Tibial nerve (tissue), 4 donors: ENCODE data around the gene SAPCD2. TPM values are rescaled to one million over a fixed set of nuclear protein-coding genes. Genes with fewer than 3 reads are reported as not detected.

Source experiments
- DNase-seq, 2 donors: peaks; one replicate each; pipeline ENCODE4 v3.0.0-alpha.2; 2019; ENCODE audit warnings: low spot score in 2 of 2
- H3K27ac ChIP-seq, 4 donors: fragments of 200-600 bp; sonication (generic) in 3 of 4; one replicate each; pipeline ENCODE4 v1.5.1; 2017 to 2019; ENCODE audit warnings: mild to moderate bottlenecking in 1 of 4
- H3K27me3 ChIP-seq, 2 donors: fragments of 200-600 bp; sonication (generic) in 1 of 2; one replicate each; pipeline versions ENCODE4 v1.5.1 to v1.6.0; 2017 to 2019
- H3K36me3 ChIP-seq, 3 donors: fragments of 200-600 bp; sonication (generic); one replicate each; pipeline ENCODE4 v1.5.1; 2018 to 2019
- H3K4me1 ChIP-seq, 4 donors: fragments of 200-600 bp; sonication (generic) in 3 of 4; one replicate each; pipeline ENCODE4 v1.5.1; 2017 to 2019
- H3K4me3 ChIP-seq, 4 donors: fragments of 200-600 bp; sonication (generic) in 3 of 4; one replicate each; pipeline ENCODE4 v1.5.1; 2017 to 2019; ENCODE audit warnings: mild to moderate bottlenecking in 1 of 4, moderate library complexity in 1 of 4
- H3K9me3 ChIP-seq, 4 donors: fragments of 200-600 bp; sonication (generic) in 3 of 4; one replicate each; pipeline ENCODE4 v1.5.1; 2017 to 2019
- EP300 ChIP-seq, 2 donors: sonication (generic); formaldehyde crosslinking; IDR thresholded peaks; one replicate each; pipeline ENCODE4 v1.6.1; 2017; ENCODE audit warnings: antibody characterized with exemption in 2 of 2, mild to moderate bottlenecking in 1 of 2
- POLR2A ChIP-seq, 2 donors: fragments of 450-650 bp; IDR thresholded peaks; one replicate each; pipeline ENCODE4 v1.6.1; 2017; ENCODE audit warnings: antibody characterized with exemption in 2 of 2, mild to moderate bottlenecking in 2 of 2, moderate library complexity in 2 of 2
- WGBS, 2 donors: methylation state at CpG; one replicate each; pipeline ENCODE4 v1.1.5; 2018; 5-methylcytosine and 5-hydroxymethylcytosine counted together
- total RNA-seq, 4 donors: library from RNA; depleted of rRNA; stranded (reverse); fragments of >200 nt; gene quantifications; one replicate each; pipeline ENCODE4 v1.1.0, GENCODE V29; 2016
- TF ChIP-seq, protein P1 (sequence below), 5 experiments: fragments of 200-600 bp in 3 of 5; fragments of 450-650 bp in 2 of 5; sonication (generic) in 3 of 5; IDR thresholded peaks; one replicate each; pipeline ENCODE4 v1.5.1; 2016 to 2019; ENCODE audit warnings: antibody characterized with exemption in 5 of 5, mild to moderate bottlenecking in 3 of 5, moderate library complexity in 2 of 5

Gene SAPCD2
- total RNA-seq, 4 donors from 2014 or later = 0.22 to 0.90 TPM; not detected in 2

GRCh38 chr9:137067860-137068538 lies 2.4 kb downstream of the SAPCD2 start:
- Histone ChIP-seq H3K27ac (no peak overlapping the region), H3K4me3 (no peak overlapping the region), H3K27me3 (peaks cover 0 to 8% of the 10 kb centered on the region in 2 donors), H3K4me1 (peaks cover 0 to 51% (median 20%) of the 10 kb centered on the region in 4 donors), H3K9me3 (no peaks in the 10 kb centered on the region), H3K36me3 (no peaks in the 10 kb centered on the region)
- TF ChIP-seq EP300 (IDR thresholded peaks at IDR 0.05) = no peak
- TF ChIP-seq, protein P1, sequence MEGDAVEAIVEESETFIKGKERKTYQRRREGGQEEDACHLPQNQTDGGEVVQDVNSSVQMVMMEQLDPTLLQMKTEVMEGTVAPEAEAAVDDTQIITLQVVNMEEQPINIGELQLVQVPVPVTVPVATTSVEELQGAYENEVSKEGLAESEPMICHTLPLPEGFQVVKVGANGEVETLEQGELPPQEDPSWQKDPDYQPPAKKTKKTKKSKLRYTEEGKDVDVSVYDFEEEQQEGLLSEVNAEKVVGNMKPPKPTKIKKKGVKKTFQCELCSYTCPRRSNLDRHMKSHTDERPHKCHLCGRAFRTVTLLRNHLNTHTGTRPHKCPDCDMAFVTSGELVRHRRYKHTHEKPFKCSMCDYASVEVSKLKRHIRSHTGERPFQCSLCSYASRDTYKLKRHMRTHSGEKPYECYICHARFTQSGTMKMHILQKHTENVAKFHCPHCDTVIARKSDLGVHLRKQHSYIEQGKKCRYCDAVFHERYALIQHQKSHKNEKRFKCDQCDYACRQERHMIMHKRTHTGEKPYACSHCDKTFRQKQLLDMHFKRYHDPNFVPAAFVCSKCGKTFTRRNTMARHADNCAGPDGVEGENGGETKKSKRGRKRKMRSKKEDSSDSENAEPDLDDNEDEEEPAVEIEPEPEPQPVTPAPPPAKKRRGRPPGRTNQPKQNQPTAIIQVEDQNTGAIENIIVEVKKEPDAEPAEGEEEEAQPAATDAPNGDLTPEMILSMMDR (IDR thresholded peaks at IDR 0.05) = peak; percentile 74 to 88 (median 82)
- WGBS, 2 donors = 40 to 57% methylated on average over 8 to 11 of the region's 12 CpGs
- peak; percentile 55 to 67 for DNase-seq

GRCh38 chr9:137066096-137066861 lies 4.1 kb downstream of the SAPCD2 start:
- DNase-seq = no peak
- WGBS, 2 donors = 78 to 88% methylated on average over 10 to 13 of the region's 26 CpGs
- Histone ChIP-seq H3K4me3 (no peak overlapping the region), H3K27me3 (peaks cover 0 to 8% of the 10 kb centered on the region in 2 donors), H3K9me3 (no peaks in the 10 kb centered on the region), H3K36me3 (no peaks in the 10 kb centered on the region), H3K27ac (no peak overlapping the region), H3K4me1 (peaks cover 0 to 41% (median 17%) of the 10 kb centered on the region in 4 donors)
- no peak for TF ChIP-seq EP300 (IDR thresholded peaks at IDR 0.05)

DNA sequence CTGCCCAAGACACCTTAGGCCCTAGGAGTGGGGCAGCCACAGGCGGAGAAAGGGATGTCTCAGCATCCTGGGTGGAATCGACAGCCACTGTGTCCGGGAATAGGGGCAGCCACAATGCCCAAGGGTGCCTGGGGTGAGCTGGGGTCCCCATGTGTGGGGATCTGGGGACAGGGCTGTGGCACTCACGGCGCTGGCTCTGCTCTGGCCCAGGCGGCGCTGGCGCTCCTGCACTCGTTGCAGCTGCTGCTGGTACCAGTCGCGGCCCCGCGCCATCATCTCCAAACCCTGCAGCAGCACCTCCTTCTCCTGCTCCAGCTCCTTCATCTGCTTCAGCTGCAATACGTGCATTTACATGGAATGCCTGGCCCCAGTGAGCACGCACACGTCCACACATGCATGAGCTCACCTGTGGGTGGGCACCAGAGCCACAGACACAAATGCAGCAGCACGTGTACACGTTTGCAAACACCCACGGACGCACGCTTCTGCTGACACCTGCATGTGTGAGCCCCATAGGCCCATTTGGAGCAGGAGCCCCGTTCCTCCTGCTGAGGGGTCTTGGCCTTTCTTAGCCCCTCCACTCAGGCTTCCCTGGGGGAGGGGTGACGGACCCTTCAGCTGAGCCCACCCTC lies 4.9 kb downstream of the SAPCD2 start:
- TF ChIP-seq EP300 (IDR thresholded peaks at IDR 0.05) (no peak), POLR2A (IDR thresholded peaks at IDR 0.05) (no peak)
- TF ChIP-seq, protein P1 (IDR thresholded peaks at IDR 0.05) = no peak
- no peaks in the 10 kb centered on the region for H3K36me3 ChIP-seq
- peaks cover 0 to 33% (median 9%) of the 10 kb centered on the region in 4 donors for H3K4me1 ChIP-seq
- no peak for DNase-seq
- H3K4me3 ChIP-seq = no peak overlapping the region
- peaks cover 0 to 8% of the 10 kb centered on the region in 2 donors for H3K27me3 ChIP-seq
- no peak overlapping the region for H3K27ac ChIP-seq
- WGBS, 2 donors = 86 to 88% methylated on average over 21 to 23 of the region's 23 CpGs
- no peaks in the 10 kb centered on the region for H3K9me3 ChIP-seq

DNA sequence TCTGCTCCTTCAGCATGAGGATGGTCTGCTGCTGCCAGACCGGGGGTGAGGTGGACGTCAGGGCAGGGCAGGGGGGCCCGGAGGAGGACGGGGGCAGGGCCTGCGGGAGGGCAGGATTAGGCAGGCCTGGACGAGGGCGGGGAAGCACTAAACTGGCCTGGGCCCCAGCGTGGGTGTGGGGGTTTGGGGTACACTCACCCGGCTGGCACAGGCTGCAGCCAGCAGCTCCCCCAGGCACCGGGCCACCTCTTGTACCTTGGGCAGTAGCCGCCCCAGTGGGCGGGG lies 5.5 kb downstream of the SAPCD2 start:
- WGBS, 2 donors = 79 to 81% methylated on average over 12 of the region's 12 CpGs
- no peak for DNase-seq
- Histone ChIP-seq H3K9me3 (no peaks in the 10 kb centered on the region), H3K27ac (no peak overlapping the region), H3K36me3 (no peaks in the 10 kb centered on the region), H3K4me1 (peaks cover 0 to 28% (median 9%) of the 10 kb centered on the region in 4 donors), H3K4me3 (no peak overlapping the region), H3K27me3 (peaks cover 0 to 8% of the 10 kb centered on the region in 2 donors)
- TF ChIP-seq POLR2A (IDR thresholded peaks at IDR 0.05) (no peak), EP300 (IDR thresholded peaks at IDR 0.05) (no peak)
- TF ChIP-seq, protein P1 (IDR thresholded peaks at IDR 0.05) = no peak

- H3K9me3 ChIP-seq = no peaks in the 10 kb centered on the region
- peak overlapping the region in 2 of 4 donors; percentile 36 to 48 for H3K27ac ChIP-seq
- WGBS, 2 donors = 41 to 45% methylated on average over 48 to 52 of the region's 55 CpGs
- peak in 1 of 2 donors; percentile 54 for DNase-seq
- H3K27me3 ChIP-seq = peaks cover 0 to 4% of the 10 kb centered on the region in 2 donors
- H3K36me3 ChIP-seq = no peaks in the 10 kb centered on the region
- H3K4me1 ChIP-seq = peaks cover 0 to 23% (median 8%) of the 10 kb centered on the region in 4 donors
- H3K4me3 ChIP-seq = no peak overlapping the region
- TF ChIP-seq POLR2A (IDR thresholded peaks at IDR 0.05) (no peak), EP300 (IDR thresholded peaks at IDR 0.05) (peak in 1 of 2 donors; percentile 26)
- TF ChIP-seq, protein P1 (IDR thresholded peaks at IDR 0.05) = peak; percentile 91 to 99 (median 98)
Measured at GRCh38 chr9:137064027-137064879, 6.1 kb downstream of the SAPCD2 start.
